GM06990 (cell line): ENCODE measurements around the gene NUP93.
"Not testable (repeated sequence)": the region's sequence is repeated elsewhere in the genome, so short reads cannot be mapped to it uniquely, and the experiment has no call there.

Experiments
- DNase-seq: peaks from one replicate; pipeline ENCODE4 v3.0.0-alpha.2; 2011; ENCODE audit not compliant: insufficient read length; ENCODE audit errors: extremely low read depth
- H3K27me3 ChIP-seq: replicated peaks from 2 replicates; pipeline ENCODE4 v1.6.0; 2011; ENCODE audit warnings: low read length; ENCODE audit not compliant: control insufficient read depth, insufficient read depth
- H3K36me3 ChIP-seq: 2 replicates; pipeline ENCODE4 v1.5.1; 2011; ENCODE audit warnings: low read length; ENCODE audit not compliant: control insufficient read depth, insufficient read depth
- H3K4me3 ChIP-seq: replicated peaks from 2 replicates; pipeline ENCODE4 v1.5.1; 2011; ENCODE audit warnings: low read depth, mild to moderate bottlenecking, control low read depth, low read length
- TF ChIP-seq, protein P1 (sequence below): IDR thresholded peaks from 2 replicates; pipeline ENCODE4 v1.5.1; 2011; ENCODE audit warnings: low read length, control low read depth, mild to moderate bottlenecking, inconsistent platforms; ENCODE audit not compliant: insufficient read depth, poor library complexity, severe bottlenecking

Gene NUP93

DNA sequence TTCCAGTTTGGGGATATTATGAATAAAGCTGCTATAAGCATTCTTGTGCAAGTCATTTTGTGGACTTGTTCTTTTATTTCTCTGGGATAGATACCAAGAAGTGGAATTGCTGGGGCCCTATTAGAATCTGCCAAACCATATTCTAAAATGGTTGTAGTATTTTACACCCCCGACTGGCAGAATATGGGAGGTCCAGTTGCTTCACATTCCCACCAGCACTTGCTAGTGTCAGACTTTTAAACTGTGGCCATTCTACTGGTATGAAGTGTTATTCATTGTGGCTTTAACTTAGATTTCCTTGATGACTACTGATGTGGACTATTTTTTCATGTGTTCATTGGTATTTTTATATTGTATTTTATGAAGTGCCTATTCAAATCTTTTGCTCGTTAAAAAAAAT, 18.1 kb upstream of the NUP93 start:
- TF ChIP-seq, protein P1, sequence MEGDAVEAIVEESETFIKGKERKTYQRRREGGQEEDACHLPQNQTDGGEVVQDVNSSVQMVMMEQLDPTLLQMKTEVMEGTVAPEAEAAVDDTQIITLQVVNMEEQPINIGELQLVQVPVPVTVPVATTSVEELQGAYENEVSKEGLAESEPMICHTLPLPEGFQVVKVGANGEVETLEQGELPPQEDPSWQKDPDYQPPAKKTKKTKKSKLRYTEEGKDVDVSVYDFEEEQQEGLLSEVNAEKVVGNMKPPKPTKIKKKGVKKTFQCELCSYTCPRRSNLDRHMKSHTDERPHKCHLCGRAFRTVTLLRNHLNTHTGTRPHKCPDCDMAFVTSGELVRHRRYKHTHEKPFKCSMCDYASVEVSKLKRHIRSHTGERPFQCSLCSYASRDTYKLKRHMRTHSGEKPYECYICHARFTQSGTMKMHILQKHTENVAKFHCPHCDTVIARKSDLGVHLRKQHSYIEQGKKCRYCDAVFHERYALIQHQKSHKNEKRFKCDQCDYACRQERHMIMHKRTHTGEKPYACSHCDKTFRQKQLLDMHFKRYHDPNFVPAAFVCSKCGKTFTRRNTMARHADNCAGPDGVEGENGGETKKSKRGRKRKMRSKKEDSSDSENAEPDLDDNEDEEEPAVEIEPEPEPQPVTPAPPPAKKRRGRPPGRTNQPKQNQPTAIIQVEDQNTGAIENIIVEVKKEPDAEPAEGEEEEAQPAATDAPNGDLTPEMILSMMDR = no peak
- DNase-seq = no peak
- Histone ChIP-seq H3K36me3 (no peaks in the 10 kb centered on the region), H3K27me3 (0 out of 2 replicates have a peak, but pooled peaks cover 2% of the 10 kb centered on the region), H3K4me3 (no peak overlapping the region)

DNA sequence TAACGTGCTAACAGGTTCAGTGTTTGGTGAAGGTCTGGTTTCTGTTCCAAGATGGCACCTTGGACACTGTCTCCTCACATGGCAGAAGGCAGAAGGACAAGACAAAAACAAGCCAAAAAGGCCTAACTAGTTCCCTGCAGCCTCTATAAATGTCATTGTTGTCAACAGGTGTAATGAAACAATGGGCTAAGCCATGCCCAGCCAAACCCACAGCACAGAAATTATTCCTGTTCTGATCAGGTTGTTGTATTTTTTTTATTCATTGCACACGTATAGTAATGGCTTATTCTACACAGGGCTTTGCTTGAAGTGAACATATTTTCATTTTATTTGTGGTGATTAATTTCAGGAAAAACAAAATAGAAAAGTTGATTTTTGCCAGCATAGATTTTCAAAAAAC, 16.1 kb upstream of the NUP93 start:
- H3K36me3 ChIP-seq = no peaks in the 10 kb centered on the region
- H3K4me3 ChIP-seq = no peak overlapping the region
- DNase-seq = no peak
- no peaks in the 10 kb centered on the region for H3K27me3 ChIP-seq
- TF ChIP-seq, protein P1 = no peak

DNA sequence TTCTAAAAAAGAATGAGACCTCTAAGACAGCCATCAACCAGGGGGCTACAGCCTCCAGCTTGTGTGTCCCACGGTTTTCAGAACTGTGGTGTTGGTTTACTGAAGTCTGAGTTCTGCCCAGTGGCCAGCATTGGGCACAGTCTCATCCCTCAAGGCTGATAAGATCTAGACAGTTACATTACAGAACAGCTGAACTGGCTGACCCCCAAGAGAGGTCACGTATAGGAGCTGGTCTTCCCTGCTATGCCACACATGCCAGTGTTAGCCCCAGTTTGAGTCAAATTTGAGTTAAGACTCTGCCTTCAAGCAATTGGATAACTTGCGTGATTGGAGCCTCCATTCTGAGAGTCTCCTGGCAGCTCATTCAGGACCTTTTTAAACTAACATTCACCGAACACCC, 14.8 kb upstream of the NUP93 start:
- Histone ChIP-seq H3K4me3 (no peak overlapping the region), H3K36me3 (no peaks in the 10 kb centered on the region), H3K27me3 (no peaks in the 10 kb centered on the region)
- TF ChIP-seq, protein P1 = no peak
- DNase-seq = no peak

DNA sequence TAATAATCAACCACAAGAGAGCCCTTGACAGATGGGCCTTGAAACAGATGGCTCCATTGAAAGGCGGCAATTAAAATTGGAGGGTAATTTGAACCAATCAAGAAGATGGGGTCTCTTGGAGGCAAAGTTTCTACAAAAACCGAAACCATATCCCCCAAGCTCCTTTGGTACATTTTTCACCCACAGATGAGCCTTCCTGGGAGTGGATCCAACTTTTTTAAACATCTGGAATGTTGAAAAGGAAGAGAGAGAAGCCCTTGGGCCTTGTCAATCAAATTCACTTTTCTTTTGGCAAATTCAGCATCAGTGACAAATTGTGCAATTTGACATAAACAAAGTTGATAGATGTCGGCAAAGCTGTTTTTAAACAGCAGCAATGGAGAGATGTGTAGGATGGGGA, 13.2 kb upstream of the NUP93 start:
- Histone ChIP-seq H3K27me3 (no peaks in the 10 kb centered on the region), H3K36me3 (no peaks in the 10 kb centered on the region), H3K4me3 (no peak overlapping the region)
- TF ChIP-seq, protein P1 = no peak
- DNase-seq = no peak

DNA sequence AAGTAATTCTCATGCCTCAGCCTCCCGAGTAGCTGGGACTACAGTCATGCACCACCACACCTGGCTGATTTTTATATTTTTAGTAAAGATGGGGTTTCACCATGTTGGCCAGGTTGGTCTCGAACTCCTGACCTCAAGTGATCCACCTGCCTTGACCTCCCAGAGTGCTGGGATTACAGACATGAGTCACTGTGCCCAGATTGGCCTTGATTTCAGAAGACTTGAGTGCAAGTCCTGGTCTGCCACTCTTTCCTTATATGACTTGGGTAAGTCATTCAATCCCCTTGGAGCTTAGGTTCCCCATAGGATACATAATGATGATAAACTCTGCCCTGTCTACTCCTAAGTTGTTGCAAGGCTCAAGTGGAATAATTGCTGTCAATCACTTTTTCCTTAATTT, 12.4 kb upstream of the NUP93 start:
- DNase-seq, H3K27me3 ChIP-seq, H3K36me3 ChIP-seq, H3K4me3 ChIP-seq: not testable (repeated sequence)

DNA sequence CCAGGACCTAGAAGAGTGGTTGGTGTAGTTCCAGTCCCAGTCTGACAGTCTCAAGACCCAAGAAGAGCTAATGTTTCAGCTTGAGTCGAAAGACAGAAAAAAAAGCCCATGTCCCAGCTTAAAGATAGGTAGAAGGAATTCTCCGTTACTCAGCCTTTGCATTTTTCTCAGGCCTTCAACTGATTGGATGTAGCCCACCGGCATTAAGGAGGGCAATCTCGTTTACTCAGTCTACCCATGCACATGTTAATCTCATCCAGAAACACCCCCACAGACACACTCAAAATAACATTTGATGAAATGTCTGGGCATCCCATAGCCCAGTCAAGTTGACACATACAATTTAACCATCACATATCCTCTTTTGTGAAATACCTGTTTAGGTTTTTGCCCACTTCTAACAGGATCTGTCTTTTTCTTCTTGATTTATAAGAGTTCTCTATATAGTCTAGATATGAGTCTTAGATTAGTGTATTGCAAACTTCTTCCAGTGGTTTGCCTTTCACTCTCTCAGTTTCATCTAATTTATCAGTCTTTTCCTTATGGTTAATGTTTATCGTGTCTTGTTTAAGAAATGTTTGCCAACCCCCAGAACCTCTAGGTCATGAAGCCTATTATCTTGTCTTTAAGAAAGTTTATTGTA, 7.6 kb upstream of the NUP93 start:
- TF ChIP-seq, protein P1 = no peak

More for the DNA sequence above, 7.6 kb upstream of the NUP93 start:
- Histone ChIP-seq H3K36me3 (no peaks in the 10 kb centered on the region), H3K27me3 (no peaks in the 10 kb centered on the region), H3K4me3 (no peak overlapping the region)
- no peak for DNase-seq
